ENCODE data around the gene RFLNA. TPM values are rescaled to one million over a fixed set of nuclear protein-coding genes. Genes with fewer than 3 reads are reported as not detected.

The RFLNA gene
- total and polyA plus RNA-seq, 2 of the 4 experiments (the other 2 are of a cell fraction) = not detected

DNA sequence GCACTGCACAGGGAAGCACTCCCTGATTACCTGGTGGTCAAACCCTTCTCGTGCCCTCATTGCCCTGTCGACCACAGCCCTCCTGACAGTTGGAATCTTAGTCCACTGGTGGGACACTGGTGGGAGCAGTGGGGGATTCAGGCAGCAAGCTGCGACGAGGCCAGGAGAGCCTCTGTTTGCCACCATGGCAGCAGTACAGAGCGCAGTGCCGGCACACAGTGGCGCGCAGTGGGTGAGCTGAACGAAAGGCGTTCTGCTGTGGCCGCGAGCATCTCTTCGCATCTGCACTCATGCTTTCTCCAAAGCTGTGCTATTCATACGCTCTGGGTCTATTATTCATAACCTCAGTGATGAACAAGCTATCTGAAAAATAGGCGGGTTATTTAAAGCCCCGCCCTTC lies 14.3 kb downstream of the RFLNA start:
- H3K27ac ChIP-seq (ENCODE audit: insufficient read depth, low read length) = no peak overlapping the region
- no peak overlapping the region for H3K23ac ChIP-seq (ENCODE audit: low read depth, low read length)
- no peak overlapping the region for H3K4me2 ChIP-seq (ENCODE audit: low read depth, low read length)
- H4K5ac ChIP-seq (ENCODE audit: low read depth, low read length) = no peak overlapping the region
- intact Hi-C loops (cut with micrococcal nuclease) = no loop called here
- H3K4me1 ChIP-seq (ENCODE audit: control insufficient read depth, insufficient read depth, low read length) = no peaks in the 10 kb centered on the region
- H3K79me1 ChIP-seq (ENCODE audit: low read depth in 1 of 2, low read length in 2 of 2) = no peaks in the 10 kb centered on the region
- peaks cover 5% of the 10 kb centered on the region for H3K9me3 ChIP-seq (ENCODE audit: control insufficient read depth, insufficient read depth, low read length)
- dilution Hi-C loops (cut with HindIII; ENCODE audit: low sequenced_read_pairs, unreplicated experiment) = no loop called here
- H2BK5ac ChIP-seq (ENCODE audit: low read depth, low read length, poor library complexity, severe bottlenecking) = no peak overlapping the region
- no peak overlapping the region for H4K91ac ChIP-seq (ENCODE audit: insufficient read depth, low read depth, low read length)
- no peak overlapping the region for H2BK20ac ChIP-seq (ENCODE audit: low read depth, low read length)
- BruUV-seq (replicated peaks) = no TSS peak
- 70% methylated on average over 2 of the region's 16 CpGs; no CpG with 5 or more reads in 1 of the 2 experiments for WGBS, 2 experiments (ENCODE audit: extremely low coverage in 2 of 2, insufficient read length in 1 of 2)
- H2AK9ac ChIP-seq (replicated peaks; ENCODE audit: low read depth, low read length, poor library complexity) = no peak overlapping the region
- H3K18ac ChIP-seq (ENCODE audit: low read depth, low read length) = no peak overlapping the region
- in situ Hi-C loops (cut with MboI; ENCODE audit: low sequenced_read_pairs) = no loop called here
- ChIA-PET CTCF (no interaction called here), POLR2A (ENCODE audit: unreplicated experiment) (no interaction called here)
- H4K8ac ChIP-seq (ENCODE audit: low read depth in 2 of 2, low read length in 2 of 2) = no peak overlapping the region
- H3K36me3 ChIP-seq (ENCODE audit: control insufficient read depth, insufficient read depth, low read length) = no peaks in the 10 kb centered on the region
- no peak for ATAC-seq (ENCODE audit: low read depth)
- H2BK15ac ChIP-seq (ENCODE audit: low read depth, low read length) = no peak overlapping the region
- no peak overlapping the region for H3K9ac ChIP-seq (ENCODE audit: low read depth, low read length)
- TF ChIP-seq FOS (IDR thresholded peaks at IDR 0.05; ENCODE audit: low read depth, low read length) (no peak), BHLHE40 (IDR thresholded peaks at IDR 0.05; ENCODE audit: low read depth, low read length) (no peak), CHD1 (IDR thresholded peaks at IDR 0.05; ENCODE audit: low read depth, low read length) (no peak), SMC3 (IDR thresholded peaks at IDR 0.05; ENCODE audit: low read depth, low read length) (no peak), RCOR1 (IDR thresholded peaks at IDR 0.05; ENCODE audit: insufficient replicate concordance, low read length) (no peak), MAZ (IDR thresholded peaks at IDR 0.05; ENCODE audit: borderline replicate concordance, low read depth, low read length) (no peak), MXI1 (IDR thresholded peaks at IDR 0.05; ENCODE audit: borderline replicate concordance, low read depth, low read length) (no peak), RAD21 (IDR thresholded peaks at IDR 0.05; ENCODE audit: low read length) (no peak), CEBPB (IDR thresholded peaks at IDR 0.05; ENCODE audit: low read depth, low read length) (no peak), NFE2L2 (IDR thresholded peaks at IDR 0.05; ENCODE audit: low read depth, low read length) (no peak), USF2 (IDR thresholded peaks at IDR 0.05; ENCODE audit: low read depth, low read length) (no peak), RFX5 (IDR thresholded peaks at IDR 0.05; ENCODE audit: low read depth, low read length) (no peak), MAFK (IDR thresholded peaks at IDR 0.05; ENCODE audit: low read depth, low read length) (no peak), POLR2A (IDR thresholded peaks at IDR 0.05; ENCODE audit: low read depth, low read length) (no peak)
- TF ChIP-seq, protein P1, sequence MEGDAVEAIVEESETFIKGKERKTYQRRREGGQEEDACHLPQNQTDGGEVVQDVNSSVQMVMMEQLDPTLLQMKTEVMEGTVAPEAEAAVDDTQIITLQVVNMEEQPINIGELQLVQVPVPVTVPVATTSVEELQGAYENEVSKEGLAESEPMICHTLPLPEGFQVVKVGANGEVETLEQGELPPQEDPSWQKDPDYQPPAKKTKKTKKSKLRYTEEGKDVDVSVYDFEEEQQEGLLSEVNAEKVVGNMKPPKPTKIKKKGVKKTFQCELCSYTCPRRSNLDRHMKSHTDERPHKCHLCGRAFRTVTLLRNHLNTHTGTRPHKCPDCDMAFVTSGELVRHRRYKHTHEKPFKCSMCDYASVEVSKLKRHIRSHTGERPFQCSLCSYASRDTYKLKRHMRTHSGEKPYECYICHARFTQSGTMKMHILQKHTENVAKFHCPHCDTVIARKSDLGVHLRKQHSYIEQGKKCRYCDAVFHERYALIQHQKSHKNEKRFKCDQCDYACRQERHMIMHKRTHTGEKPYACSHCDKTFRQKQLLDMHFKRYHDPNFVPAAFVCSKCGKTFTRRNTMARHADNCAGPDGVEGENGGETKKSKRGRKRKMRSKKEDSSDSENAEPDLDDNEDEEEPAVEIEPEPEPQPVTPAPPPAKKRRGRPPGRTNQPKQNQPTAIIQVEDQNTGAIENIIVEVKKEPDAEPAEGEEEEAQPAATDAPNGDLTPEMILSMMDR (conservative IDR thresholded peaks at IDR 0.05; ENCODE audit: low read depth, low read length) = no peak
- TF ChIP-seq, protein P2, sequence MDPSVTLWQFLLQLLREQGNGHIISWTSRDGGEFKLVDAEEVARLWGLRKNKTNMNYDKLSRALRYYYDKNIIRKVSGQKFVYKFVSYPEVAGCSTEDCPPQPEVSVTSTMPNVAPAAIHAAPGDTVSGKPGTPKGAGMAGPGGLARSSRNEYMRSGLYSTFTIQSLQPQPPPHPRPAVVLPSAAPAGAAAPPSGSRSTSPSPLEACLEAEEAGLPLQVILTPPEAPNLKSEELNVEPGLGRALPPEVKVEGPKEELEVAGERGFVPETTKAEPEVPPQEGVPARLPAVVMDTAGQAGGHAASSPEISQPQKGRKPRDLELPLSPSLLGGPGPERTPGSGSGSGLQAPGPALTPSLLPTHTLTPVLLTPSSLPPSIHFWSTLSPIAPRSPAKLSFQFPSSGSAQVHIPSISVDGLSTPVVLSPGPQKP (IDR thresholded peaks at IDR 0.05; ENCODE audit: borderline replicate concordance, low read depth, low read length) = no peak
- H3K4me3 ChIP-seq (ENCODE audit: insufficient read depth, low read depth, low read length) = no peak overlapping the region
- no peak overlapping the region for H2AFZ ChIP-seq (replicated peaks; ENCODE audit: low read length, poor library complexity)
- no peak overlapping the region for H3K14ac ChIP-seq (replicated peaks; ENCODE audit: low read depth, low read length)
- no peak overlapping the region for H3K4ac ChIP-seq (ENCODE audit: low read depth, low read length)
- no peaks in the 10 kb centered on the region for H3K9me1 ChIP-seq (ENCODE audit: insufficient read depth, low read length)
- no peak overlapping the region for H3K56ac ChIP-seq (ENCODE audit: extremely low read depth, insufficient read depth, low read length)
- H4K20me1 ChIP-seq (ENCODE audit: insufficient read depth, low read length) = no peaks in the 10 kb centered on the region
- H3K27me3 ChIP-seq (ENCODE audit: control insufficient read depth, insufficient read depth, low read length) = peaks cover 46% of the 10 kb centered on the region
- DNase-seq = no peak
- no peak overlapping the region for H2AK5ac ChIP-seq (ENCODE audit: low read depth, low read length)
- H2BK120ac ChIP-seq (ENCODE audit: low read depth, low read length) = no peak overlapping the region

Data from IMR-90 (cell line).